Vagina (tissue), 2 donors: ENCODE data around the gene NOC3L. TPM values are rescaled to one million over a fixed set of nuclear protein-coding genes. Genes with fewer than 3 reads are reported as not detected.
"Not testable (repeated sequence)": the region's sequence is repeated elsewhere in the genome, so short reads cannot be mapped to it uniquely, and the experiment has no call there.

Source experiments
- DNase-seq, 2 donors: peaks; one replicate each; pipeline ENCODE4 v3.0.0-alpha.2; 2017; ENCODE audit errors: extremely low spot score in 2 of 2
- H3K27ac ChIP-seq: fragments of 200-600 bp; sonication (generic); one replicate; pipeline ENCODE4 v1.5.1; 2019
- H3K27me3 ChIP-seq: fragments of 200-600 bp; sonication (generic); one replicate; pipeline ENCODE4 v1.5.1; 2019
- H3K36me3 ChIP-seq, 2 donors: fragments of 200-600 bp; sonication (generic); one replicate each; pipeline ENCODE4 v1.5.1; 2017 to 2019
- H3K4me1 ChIP-seq: fragments of 200-600 bp; sonication (generic); one replicate; pipeline ENCODE4 v1.5.1; 2019
- H3K4me3 ChIP-seq, 2 donors: fragments of 200-600 bp; sonication (generic); 1 replicate in 1 of 2; 2 replicates in 1 of 2; pipeline ENCODE4 v1.5.1; 2016 to 2019
- H3K9me3 ChIP-seq: fragments of 200-600 bp; sonication (generic); one replicate; pipeline ENCODE4 v1.5.1; 2019
- POLR2A ChIP-seq, 2 donors: fragments of 450-650 bp; IDR thresholded peaks; one replicate each; pipeline ENCODE4 v1.6.1; 2017; ENCODE audit warnings: antibody characterized with exemption in 2 of 2, mild to moderate bottlenecking in 2 of 2, moderate library complexity in 2 of 2
- POLR2AphosphoS5 ChIP-seq, 2 donors: sonication (generic); formaldehyde crosslinking; IDR thresholded peaks; one replicate each; pipeline ENCODE4 v1.9.0; 2017; ENCODE audit warnings: antibody characterized with exemption in 2 of 2, mild to moderate bottlenecking in 2 of 2, low read depth in 1 of 2; ENCODE audit not compliant: insufficient read depth in 1 of 2
- intact Hi-C: fragments of 100-400 bp; cut with DNase I; formaldehyde crosslinking; loops from one replicate; pipeline ENCODE4 v1.15.1; 2023
- total RNA-seq: library from RNA; depleted of rRNA; stranded (reverse); fragments of >200 nt; gene quantifications from one replicate; pipeline ENCODE4 v1.2.3, GENCODE V29; 2016
- TF ChIP-seq, protein P1 (sequence below), 3 experiments: fragments of 450-650 bp in 2 of 3; fragments of 200-600 bp in 1 of 3; sonication (generic) in 1 of 3; IDR thresholded peaks; one replicate each; pipeline ENCODE4 v1.5.1; 2017 to 2019; ENCODE audit warnings: antibody characterized with exemption in 3 of 3, mild to moderate bottlenecking in 2 of 3, moderate library complexity in 2 of 3

The NOC3L gene
- total RNA-seq, 1 donor from 2014 or later, result 21.1 TPM

DNA sequence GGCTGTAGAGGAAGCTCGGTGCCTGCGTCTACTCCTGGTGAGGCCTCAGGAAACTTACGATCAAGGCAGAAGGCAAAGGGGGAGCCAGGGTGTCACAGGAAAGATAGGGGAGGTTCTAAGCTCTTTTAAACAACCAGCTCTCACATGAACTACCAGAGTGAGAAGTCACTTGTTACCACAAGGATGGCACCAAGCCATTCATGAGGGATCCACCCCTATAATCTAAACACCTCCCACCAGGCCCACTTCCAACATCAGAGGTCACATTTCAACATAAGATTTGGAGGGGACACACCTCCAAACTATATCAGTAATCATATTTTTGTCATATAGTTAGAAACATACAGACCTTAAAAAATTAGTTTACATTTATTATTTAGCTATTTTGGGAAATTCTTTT is 9.4 kb downstream of the NOC3L start:
- H3K36me3 ChIP-seq, result peaks cover 0 to 56% of the 10 kb centered on the region in 2 donors

DNA sequence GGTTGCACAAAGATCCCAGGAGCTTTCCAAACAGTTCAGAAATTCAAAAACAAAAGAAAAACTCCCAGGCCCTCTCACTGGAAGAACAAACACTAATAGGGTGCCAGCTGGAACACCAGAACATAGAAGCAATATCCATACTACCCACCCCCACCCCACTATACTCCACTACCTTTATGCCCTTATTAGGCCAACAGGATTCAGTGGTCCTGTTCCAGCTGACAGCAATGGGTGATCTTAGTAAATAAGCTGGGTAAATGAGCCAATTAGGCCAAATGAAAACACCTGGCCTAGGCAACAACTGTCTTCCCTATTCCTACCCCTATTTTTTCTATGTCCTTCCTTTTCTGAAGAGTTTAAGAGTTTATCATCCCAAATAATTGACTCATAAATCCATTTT is 11.7 kb downstream of the NOC3L start:
- no peak for DNase-seq
- H3K4me3 ChIP-seq, result no peak overlapping the region
- H3K27ac ChIP-seq, result no peak overlapping the region
- no peaks in the 10 kb centered on the region for H3K9me3 ChIP-seq
- intact Hi-C loops, result no loop called here
- TF ChIP-seq, protein P1, sequence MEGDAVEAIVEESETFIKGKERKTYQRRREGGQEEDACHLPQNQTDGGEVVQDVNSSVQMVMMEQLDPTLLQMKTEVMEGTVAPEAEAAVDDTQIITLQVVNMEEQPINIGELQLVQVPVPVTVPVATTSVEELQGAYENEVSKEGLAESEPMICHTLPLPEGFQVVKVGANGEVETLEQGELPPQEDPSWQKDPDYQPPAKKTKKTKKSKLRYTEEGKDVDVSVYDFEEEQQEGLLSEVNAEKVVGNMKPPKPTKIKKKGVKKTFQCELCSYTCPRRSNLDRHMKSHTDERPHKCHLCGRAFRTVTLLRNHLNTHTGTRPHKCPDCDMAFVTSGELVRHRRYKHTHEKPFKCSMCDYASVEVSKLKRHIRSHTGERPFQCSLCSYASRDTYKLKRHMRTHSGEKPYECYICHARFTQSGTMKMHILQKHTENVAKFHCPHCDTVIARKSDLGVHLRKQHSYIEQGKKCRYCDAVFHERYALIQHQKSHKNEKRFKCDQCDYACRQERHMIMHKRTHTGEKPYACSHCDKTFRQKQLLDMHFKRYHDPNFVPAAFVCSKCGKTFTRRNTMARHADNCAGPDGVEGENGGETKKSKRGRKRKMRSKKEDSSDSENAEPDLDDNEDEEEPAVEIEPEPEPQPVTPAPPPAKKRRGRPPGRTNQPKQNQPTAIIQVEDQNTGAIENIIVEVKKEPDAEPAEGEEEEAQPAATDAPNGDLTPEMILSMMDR (IDR thresholded peaks at IDR 0.05), result no peak
- TF ChIP-seq POLR2A (IDR thresholded peaks at IDR 0.05) (no peak), POLR2AphosphoS5 (IDR thresholded peaks at IDR 0.05; ENCODE audit: insufficient read depth in 1 of 2, low read depth in 1 of 2) (no peak)
- H3K27me3 ChIP-seq, result no peaks in the 10 kb centered on the region
- H3K36me3 ChIP-seq, result peaks cover 0 to 42% of the 10 kb centered on the region in 2 donors
- H3K4me1 ChIP-seq, result no peaks in the 10 kb centered on the region

More for the DNA sequence above, 9.4 kb downstream of the NOC3L start:
- Histone ChIP-seq H3K9me3 (no peaks in the 10 kb centered on the region), H3K4me1 (no peaks in the 10 kb centered on the region), H3K4me3 (no peak overlapping the region), H3K27me3 (no peaks in the 10 kb centered on the region), H3K27ac (no peak overlapping the region)
- no peak for DNase-seq
- no peak for TF ChIP-seq POLR2A (IDR thresholded peaks at IDR 0.05)
- no peak for TF ChIP-seq POLR2AphosphoS5 (IDR thresholded peaks at IDR 0.05; ENCODE audit: insufficient read depth in 1 of 2, low read depth in 1 of 2)
- TF ChIP-seq, protein P1 (IDR thresholded peaks at IDR 0.05), result no peak
- intact Hi-C loops, result no loop called here

DNA sequence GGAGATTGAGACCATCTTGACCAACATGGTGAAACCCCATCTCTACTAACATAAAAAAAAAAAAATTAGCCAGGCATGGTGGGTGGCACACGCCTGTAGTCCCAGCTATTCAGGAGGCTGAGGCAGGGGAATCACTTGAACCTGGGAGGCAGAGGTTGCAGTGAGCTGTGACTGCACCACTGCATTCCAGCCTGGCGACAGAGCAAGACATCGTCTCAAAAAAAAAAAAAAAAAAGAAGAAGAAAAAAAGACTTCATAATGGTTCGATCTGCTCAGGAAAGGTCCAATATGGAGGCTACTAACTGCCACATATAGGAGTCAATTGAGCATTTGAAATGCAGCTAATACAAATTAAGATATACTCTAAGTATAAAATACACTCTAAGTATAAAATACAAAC is 12.2 kb downstream of the NOC3L start:
- intact Hi-C loops, result not testable (repeated sequence)

DNA sequence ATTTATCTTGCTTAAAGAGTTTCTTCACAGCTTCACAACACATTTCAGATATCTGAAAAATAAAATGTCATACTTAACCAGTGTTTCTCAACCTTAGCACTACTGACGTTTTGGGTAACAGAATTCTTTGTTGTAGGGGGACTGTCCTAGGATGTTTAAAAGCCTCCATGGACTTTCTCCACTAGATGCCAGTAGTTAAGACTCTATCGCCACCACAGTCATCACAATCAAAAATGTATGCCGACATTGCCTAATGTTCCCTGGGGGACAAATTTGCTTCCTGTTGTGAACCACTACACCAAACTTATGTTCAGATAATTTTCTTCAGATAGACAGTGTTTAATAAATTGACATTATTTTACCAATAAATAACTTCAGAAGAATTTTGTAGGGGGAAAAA is 13.4 kb downstream of the NOC3L start:
- intact Hi-C loops, result no loop called here
- no peaks in the 10 kb centered on the region for H3K4me1 ChIP-seq
- no peak for DNase-seq
- TF ChIP-seq POLR2A (IDR thresholded peaks at IDR 0.05) (no peak), POLR2AphosphoS5 (IDR thresholded peaks at IDR 0.05; ENCODE audit: insufficient read depth in 1 of 2, low read depth in 1 of 2) (no peak)
- TF ChIP-seq, protein P1 (IDR thresholded peaks at IDR 0.05), result no peak
- no peak overlapping the region for H3K4me3 ChIP-seq
- peaks cover 0 to 52% of the 10 kb centered on the region in 2 donors for H3K36me3 ChIP-seq
- H3K27me3 ChIP-seq, result no peaks in the 10 kb centered on the region
- H3K9me3 ChIP-seq, result no peaks in the 10 kb centered on the region
- no peak overlapping the region for H3K27ac ChIP-seq

More for the DNA sequence above, 12.2 kb downstream of the NOC3L start:
- peaks cover 0 to 42% of the 10 kb centered on the region in 2 donors for H3K36me3 ChIP-seq
- not testable (repeated sequence) for H3K4me3 ChIP-seq, H3K9me3 ChIP-seq, DNase-seq, H3K27ac ChIP-seq, H3K4me1 ChIP-seq, H3K27me3 ChIP-seq

DNA sequence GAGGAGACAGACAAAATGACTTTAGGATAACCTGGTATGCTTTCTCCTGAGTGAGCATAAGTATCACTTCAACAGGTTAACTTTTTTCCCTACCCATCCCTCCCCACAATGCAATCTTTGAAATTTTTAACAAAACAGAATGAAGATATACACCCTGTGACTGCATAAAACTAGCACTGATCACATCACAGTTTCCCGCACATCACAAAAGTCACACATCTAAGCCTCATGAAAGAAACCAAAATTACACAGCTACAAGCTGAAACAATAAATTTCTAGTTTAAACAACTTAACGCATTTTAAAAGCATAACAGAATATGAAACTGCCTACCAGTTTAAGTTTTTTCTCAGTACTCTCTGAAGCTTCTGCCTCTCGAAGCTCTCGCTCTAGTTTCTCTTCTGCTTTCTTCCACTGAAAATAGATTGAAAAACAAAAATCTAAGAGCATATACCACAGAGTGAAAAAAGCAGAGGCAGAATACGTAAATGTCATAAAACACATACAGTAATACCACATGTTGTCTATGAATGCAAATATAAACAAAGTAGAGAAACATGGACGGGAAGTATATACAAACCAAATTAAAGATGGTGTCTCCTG is 18.1 kb downstream of the NOC3L start:
- Histone ChIP-seq H3K4me1 (no peaks in the 10 kb centered on the region), H3K27me3 (no peaks in the 10 kb centered on the region), H3K4me3 (no peak overlapping the region), H3K9me3 (no peaks in the 10 kb centered on the region), H3K27ac (no peak overlapping the region), H3K36me3 (peaks cover 0 to 34% of the 10 kb centered on the region in 2 donors)
- TF ChIP-seq, protein P1 (IDR thresholded peaks at IDR 0.05), result no peak
- TF ChIP-seq POLR2AphosphoS5 (IDR thresholded peaks at IDR 0.05; ENCODE audit: insufficient read depth in 1 of 2, low read depth in 1 of 2), result no peak
- TF ChIP-seq POLR2A (IDR thresholded peaks at IDR 0.05), result no peak
- intact Hi-C loops, result no loop called here
- no peak for DNase-seq
